NCI-H748 (cell line): Measurements from ENCODE around the gene GOLGA3.

Experiments
- DNase-seq: peaks from one replicate; lab custom pipeline; 2025; ENCODE audit not compliant: unreplicated experiment; lab: John Stamatoyannopoulos, UW

GOLGA3 gene

GRCh38 chr12:132723764-132724140, 104.9 kb downstream of the GOLGA3 start:
- no peak for DNase-seq

GRCh38 chr12:132723015-132723763, 105.5 kb downstream of the GOLGA3 start:
- no peak for DNase-seq

- no peak for DNase-seq
These were observed 107.9 kb downstream of the GOLGA3 start for GRCh38 chr12:132720606-132721345.

- DNase-seq = no peak
These were observed 108.7 kb downstream of the GOLGA3 start for GRCh38 chr12:132719954-132720324.

GRCh38 chr12:132719141-132719953, 109.3 kb downstream of the GOLGA3 start:
- no peak for DNase-seq
